A549 (cell line): ENCODE measurements around the gene RUNX2. TPM values are rescaled to one million over a fixed set of nuclear protein-coding genes. Genes with fewer than 3 reads are reported as not detected.

ENCODE experiments used
- ATAC-seq, 2 experiments: fragments of 200-7000 bp in 1 of 2; fragments of >200 bp in 1 of 2; cut with Nextera tagmentation in 1 of 2; cut with Tn5 transposase in 1 of 2; 3 replicates each; pipeline versions ENCODE4 v1.8.0 to v1.9.1; 2018 to 2020; ENCODE audit warnings: mild to moderate bottlenecking in 1 of 2, moderate library complexity in 1 of 2
- CTCF ChIA-PET: fragments of 300-600 bp; sonication (Branson Sonifier 250); formaldehyde crosslinking; extraction: SDS; loops from one replicate; lab custom pipeline; 2021; ENCODE audit warnings: antibody characterized with exemption, inconsistent platforms; lab: Yijun Ruan, JAX
- POLR2A ChIA-PET: fragments of 350-600 bp; formaldehyde crosslinking; extraction: SDS; loops from one replicate; lab custom pipeline; 2021; ENCODE audit warnings: antibody characterized with exemption, inconsistent platforms; lab: Yijun Ruan, JAX
- DNase-seq, 2 experiments: peaks; one replicate each; pipeline versions ENCODE4 v3.0.0 to v3.0.0-alpha.2; 2011 to 2016; ENCODE audit warnings: low read depth in 1 of 2, low spot score in 1 of 2
- FAIRE-seq: peaks from 2 replicates; lab custom pipeline; 2011; peaks lifted over from hg19 to GRCh38; lab: Jason Lieb, UNC
- H3K27ac ChIP-seq, 2 experiments: fragments of >200 bp; sonication (Bioruptor Twin); formaldehyde crosslinking; 3 replicates each; pipeline ENCODE4 v1.5.1; 2016 to 2017
- H3K4me1 ChIP-seq: fragments of >200 bp; sonication (Bioruptor Twin); formaldehyde crosslinking; 3 replicates; pipeline ENCODE4 v1.6.1; 2016
- H3K4me2 ChIP-seq: fragments of >200 bp; sonication (Bioruptor Twin); formaldehyde crosslinking; 3 replicates; pipeline ENCODE4 v1.6.1; 2016
- H3K4me3 ChIP-seq: fragments of >200 bp; sonication (Bioruptor Twin); formaldehyde crosslinking; 3 replicates; pipeline ENCODE4 v1.5.1; 2016
- H3K9me3 ChIP-seq: fragments of >200 bp; sonication (Bioruptor Twin); formaldehyde crosslinking; 3 replicates; pipeline ENCODE4 v1.6.1; 2016
- BHLHE40 ChIP-seq: IDR thresholded peaks from 2 replicates; pipeline ENCODE4 v1.6.1; 2012; ENCODE audit warnings: low read depth, low read length, inconsistent platforms
- CHD2 ChIP-seq: fragments of 150-350 bp; IDR thresholded peaks from 2 replicates; pipeline ENCODE4 v1.6.1; 2014; ENCODE audit warnings: low read length; ENCODE audit not compliant: partially characterized antibody
- CHD4 ChIP-seq: fragments of 200-600 bp; sonication (generic); IDR thresholded peaks from 2 replicates; pipeline ENCODE4 v1.6.1; 2016; ENCODE audit warnings: antibody characterized with exemption, mild to moderate bottlenecking, borderline replicate concordance
- E2F6 ChIP-seq: IDR thresholded peaks from 2 replicates; pipeline ENCODE4 v1.6.1; 2012; ENCODE audit warnings: low read depth, borderline replicate concordance
- EHF ChIP-seq: fragments of 250-450 bp; sonication (Bioruptor Pico); IDR thresholded peaks from 2 replicates; pipeline ENCODE4 v1.5.0; 2020; ENCODE audit warnings: mild to moderate bottlenecking
- EHMT2 ChIP-seq: fragments of 200-600 bp; sonication (generic); IDR thresholded peaks from 2 replicates; pipeline ENCODE4 v1.6.1; 2016; ENCODE audit warnings: antibody characterized with exemption, low read depth, mild to moderate bottlenecking, moderate library complexity
- EP300 ChIP-seq, 2 experiments: fragments of >200 bp; sonication (Bioruptor Twin); formaldehyde crosslinking; IDR thresholded peaks; 2 replicates in 1 of 2; 3 replicates in 1 of 2; pipeline ENCODE4 v1.6.1; 2016 to 2017
- ESRRA ChIP-seq: fragments of 150-350 bp; IDR thresholded peaks from 2 replicates; pipeline ENCODE4 v1.6.1; 2014; ENCODE audit warnings: mild to moderate bottlenecking, low read length, borderline replicate concordance
- FOXS1 ChIP-seq: fragments of 250-450 bp; sonication (Bioruptor Pico); IDR thresholded peaks from 2 replicates; pipeline ENCODE4 v1.5.0; 2020; ENCODE audit warnings: mild to moderate bottlenecking, moderate library complexity
- HDAC2 ChIP-seq: fragments of 200-600 bp; sonication (generic); IDR thresholded peaks from 2 replicates; pipeline ENCODE4 v1.6.1; 2016
- HEYL ChIP-seq: fragments of 250-450 bp; sonication (Bioruptor Pico); IDR thresholded peaks from 2 replicates; pipeline ENCODE4 v1.8.0; 2021; ENCODE audit warnings: mild to moderate bottlenecking, moderate library complexity
- HOXA7 ChIP-seq: fragments of 250-450 bp; sonication (Bioruptor Pico); IDR thresholded peaks from 2 replicates; pipeline ENCODE4 v1.5.0; 2020; ENCODE audit warnings: mild to moderate bottlenecking, moderate library complexity
- HOXB13 ChIP-seq: fragments of 250-450 bp; sonication (Bioruptor Pico); IDR thresholded peaks from 2 replicates; pipeline ENCODE4 v1.5.0; 2020; ENCODE audit warnings: low read depth, mild to moderate bottlenecking, moderate library complexity
- HOXB5 ChIP-seq: fragments of 250-450 bp; sonication (Bioruptor Pico); IDR thresholded peaks from 2 replicates; pipeline ENCODE4 v1.5.0; 2020; ENCODE audit warnings: mild to moderate bottlenecking, moderate library complexity
- KDM1A ChIP-seq: fragments of 200-600 bp; sonication (generic); IDR thresholded peaks from 2 replicates; pipeline ENCODE4 v1.6.1; 2016; ENCODE audit warnings: low read depth, mild to moderate bottlenecking
- KDM5A ChIP-seq: fragments of 200-600 bp; sonication (generic); IDR thresholded peaks from 2 replicates; pipeline ENCODE4 v1.6.1; 2016; ENCODE audit warnings: antibody characterized with exemption, mild to moderate bottlenecking
- MAFK ChIP-seq: fragments of 450-650 bp; IDR thresholded peaks from 2 replicates; pipeline ENCODE4 v1.6.1; 2014; ENCODE audit not compliant: partially characterized antibody
- MAZ ChIP-seq: fragments of 150-350 bp; IDR thresholded peaks from 2 replicates; pipeline ENCODE4 v1.6.1; 2014; ENCODE audit warnings: antibody characterized with exemption, low read depth, low read length, borderline replicate concordance
- MYC ChIP-seq: IDR thresholded peaks from 2 replicates; pipeline ENCODE4 v1.6.1; 2012; ENCODE audit warnings: mild to moderate bottlenecking, inconsistent platforms, low read length, improper control_type of control experiment, borderline replicate concordance
- NPAS2 ChIP-seq: fragments of 250-450 bp; sonication (Bioruptor Pico); IDR thresholded peaks from 2 replicates; pipeline ENCODE4 v1.8.0; 2022; ENCODE audit warnings: mild to moderate bottlenecking, moderate library complexity, borderline replicate concordance
- NR3C1 ChIP-seq: fragments of >200 bp; sonication (Bioruptor Twin); formaldehyde crosslinking; IDR thresholded peaks from 3 replicates; pipeline ENCODE4 v1.6.1; 2017
- PHF8 ChIP-seq: fragments of 200-600 bp; sonication (generic); IDR thresholded peaks from 2 replicates; pipeline ENCODE4 v1.6.1; 2016; ENCODE audit warnings: low read depth, mild to moderate bottlenecking, antibody characterized with exemption, moderate library complexity, borderline replicate concordance
- POLR2A ChIP-seq: IDR thresholded peaks from 2 replicates; pipeline ENCODE4 v1.6.1; 2012; ENCODE audit warnings: mild to moderate bottlenecking, low read length
- POLR2AphosphoS2 ChIP-seq: conservative IDR thresholded peaks from 2 replicates; pipeline ENCODE4 v1.6.1; 2012; ENCODE audit warnings: low read length, improper control_type of control experiment, inconsistent platforms
- RFX5 ChIP-seq: fragments of 450-650 bp; IDR thresholded peaks from 2 replicates; pipeline ENCODE4 v1.7.1; 2014; ENCODE audit warnings: antibody characterized with exemption, mild to moderate bottlenecking, moderate library complexity
- SMC3 ChIP-seq: fragments of >200 bp; sonication (Bioruptor Twin); formaldehyde crosslinking; IDR thresholded peaks from 3 replicates; pipeline ENCODE4 v1.6.1; 2018; ENCODE audit warnings: inconsistent platforms
- SREBF2 ChIP-seq: fragments of 450-650 bp; IDR thresholded peaks from 2 replicates; pipeline ENCODE4 v1.6.1; 2014; ENCODE audit warnings: mild to moderate bottlenecking, moderate library complexity
- TFCP2L1 ChIP-seq: fragments of 250-450 bp; sonication (Bioruptor Pico); IDR thresholded peaks from 2 replicates; pipeline ENCODE4 v1.5.0; 2021; ENCODE audit warnings: mild to moderate bottlenecking
- ZC3H11A ChIP-seq: fragments of 450-650 bp; IDR thresholded peaks from 2 replicates; pipeline ENCODE4 v1.6.1; 2014; ENCODE audit warnings: antibody characterized with exemption, mild to moderate bottlenecking
- ZNF302 ChIP-seq: fragments of 250-450 bp; sonication (Bioruptor Pico); IDR thresholded peaks from 2 replicates; pipeline ENCODE4 v1.9.0; 2021; ENCODE audit warnings: inconsistent platforms, mild to moderate bottlenecking, moderate library complexity
- ZSCAN20 ChIP-seq: fragments of 250-450 bp; sonication (Bioruptor Pico); IDR thresholded peaks from 2 replicates; pipeline ENCODE4 v1.8.0; 2022; ENCODE audit warnings: mild to moderate bottlenecking, moderate library complexity
- WGBS: methylation state at CpG from one replicate; pipeline ENCODE4 v1.1.6; 2017; ENCODE audit errors: missing lambda C conversion rate; 5-methylcytosine and 5-hydroxymethylcytosine counted together
- polyA plus RNA-seq, 4 experiments: library from polyadenylated mRNA; depleted of rRNA in 3 of 4; stranded (reverse); fragments of >200 nt; fragmentation: RNase III in 1 of 4; extraction: RNeasy Plus Mini Kit Qiagen cat#74134 plus additional on column Dnase treatment in 1 of 4; gene quantifications; 2 replicates in 3 of 4; 3 replicates in 1 of 4; pipeline ENCODE4 v1.2.3, GENCODE V29; 2011 to 2017
- TF ChIP-seq, protein P1 (sequence below): fragments of >200 bp; sonication (Bioruptor Twin); formaldehyde crosslinking; IDR thresholded peaks from 2 replicates; pipeline ENCODE4 v1.6.1; 2016
- TF ChIP-seq, protein P2 (sequence below): IDR thresholded peaks from 2 replicates; pipeline ENCODE4 v1.6.1; 2012

RUNX2 gene
- polyA plus RNA-seq, 2 of the 4 experiments (the other 2 are of a cell fraction), result 0.13 to 0.83 TPM

GRCh38 chr6:45445749-45446549, 117.8 kb downstream of the RUNX2 start (continued):
- peak; percentile 54; the same call in 1 of the 2 replicates for TF ChIP-seq HOXB5 (CRISPR knock-in tag)
- no peak for TF ChIP-seq CHD4
- TF ChIP-seq, protein P1, sequence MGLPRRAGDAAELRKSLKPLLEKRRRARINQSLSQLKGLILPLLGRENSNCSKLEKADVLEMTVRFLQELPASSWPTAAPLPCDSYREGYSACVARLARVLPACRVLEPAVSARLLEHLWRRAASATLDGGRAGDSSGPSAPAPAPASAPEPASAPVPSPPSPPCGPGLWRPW, result peak; percentile 97
- TF ChIP-seq ZC3H11A, result no peak
- no peak for TF ChIP-seq NPAS2 (CRISPR knock-in tag)
- no peak for TF ChIP-seq PHF8
- 0 out of 2 replicates have a peak, but pooled peaks have one; percentile 35 for TF ChIP-seq HOXB13
- TF ChIP-seq KDM1A, result no peak
- peak; percentile 41; the same call in 2 of the 3 replicates for TF ChIP-seq SMC3
- peak; percentile 12 for TF ChIP-seq MAFK
- TF ChIP-seq NR3C1, result no peak
- TF ChIP-seq, protein P2, sequence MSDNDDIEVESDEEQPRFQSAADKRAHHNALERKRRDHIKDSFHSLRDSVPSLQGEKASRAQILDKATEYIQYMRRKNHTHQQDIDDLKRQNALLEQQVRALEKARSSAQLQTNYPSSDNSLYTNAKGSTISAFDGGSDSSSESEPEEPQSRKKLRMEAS, result peak; percentile 99
- no peak for TF ChIP-seq SREBF2

- Histone ChIP-seq H3K4me1 (peaks cover 35% of the 10 kb centered on the region), H3K9me3 (no peaks in the 10 kb centered on the region), H3K4me2 (peak overlapping the region; percentile 98), H3K27ac (peak overlapping the region; percentile 82 to 90; a peak in 5 of 6 replicates), H3K4me3 (no peak overlapping the region)
- 67% methylated on average over 1 of the region's 1 CpG for WGBS
- TF ChIP-seq HEYL (CRISPR knock-in tag) (no peak), MAFK (no peak), EHF (no peak), RFX5 (no peak), E2F6 (no peak), TFCP2L1 (no peak), ZNF302 (CRISPR knock-in tag) (no peak), HOXA7 (CRISPR knock-in tag) (no peak), POLR2AphosphoS2 (no peak), ZC3H11A (no peak), MYC (no peak), NPAS2 (CRISPR knock-in tag) (no peak), ESRRA (no peak), KDM5A (no peak), FOXS1 (CRISPR knock-in tag) (no peak)
- DNase-seq (no peak), FAIRE-seq (no peak), ATAC-seq (no peak)
- ChIA-PET POLR2A (no interaction called here), CTCF (no interaction called here)
Measured at GRCh38 chr6:45447005-45447404, 118.9 kb downstream of the RUNX2 start.

GRCh38 chr6:45447716-45448115, 119.6 kb downstream of the RUNX2 start:
- ATAC-seq, result no peak
- no peak overlapping the region for H3K4me3 ChIP-seq
- no peaks in the 10 kb centered on the region for H3K9me3 ChIP-seq
- peak overlapping the region; percentile 19 to 61; a peak in 4 of 6 replicates for H3K27ac ChIP-seq
- 96% methylated on average over 2 of the region's 2 CpGs for WGBS
- TF ChIP-seq SREBF2, result no peak
- no peak for TF ChIP-seq BHLHE40
- TF ChIP-seq EP300 (IDR thresholded peaks at IDR 0.05), result no peak
- TF ChIP-seq HOXB5 (CRISPR knock-in tag), result no peak
- no peak for TF ChIP-seq ZSCAN20
- TF ChIP-seq, protein P1, result no peak
- TF ChIP-seq ZC3H11A, result no peak
- TF ChIP-seq NPAS2 (CRISPR knock-in tag), result no peak
- TF ChIP-seq HOXB13, result no peak
- TF ChIP-seq POLR2A, result no peak
- TF ChIP-seq MAZ, result no peak
- no peak for TF ChIP-seq CHD2
- no peak for TF ChIP-seq EHMT2
- no peak for TF ChIP-seq HDAC2
- ChIA-PET POLR2A (no interaction called here), CTCF (no interaction called here)
- H3K4me2 ChIP-seq, result no peak overlapping the region
- DNase-seq, result no peak
- no peak for FAIRE-seq
- peaks cover 32% of the 10 kb centered on the region for H3K4me1 ChIP-seq
